GM12892 (cell line): ENCODE data around the gene OSBP2.

Source experiments
- POLR2A ChIP-seq: IDR thresholded peaks from 2 replicates; pipeline ENCODE4 v1.6.1; 2011; ENCODE audit warnings: low read depth, low read length, control low read depth
- POLR2AphosphoS5 ChIP-seq: IDR thresholded peaks from 2 replicates; pipeline ENCODE4 v1.6.1; 2011; ENCODE audit warnings: low read depth, low read length, control low read depth
- TAF1 ChIP-seq: IDR thresholded peaks from 2 replicates; pipeline ENCODE4 v1.6.1; 2011; ENCODE audit warnings: low read depth, mild to moderate bottlenecking, control low read depth, low read length, borderline replicate concordance

DNA sequence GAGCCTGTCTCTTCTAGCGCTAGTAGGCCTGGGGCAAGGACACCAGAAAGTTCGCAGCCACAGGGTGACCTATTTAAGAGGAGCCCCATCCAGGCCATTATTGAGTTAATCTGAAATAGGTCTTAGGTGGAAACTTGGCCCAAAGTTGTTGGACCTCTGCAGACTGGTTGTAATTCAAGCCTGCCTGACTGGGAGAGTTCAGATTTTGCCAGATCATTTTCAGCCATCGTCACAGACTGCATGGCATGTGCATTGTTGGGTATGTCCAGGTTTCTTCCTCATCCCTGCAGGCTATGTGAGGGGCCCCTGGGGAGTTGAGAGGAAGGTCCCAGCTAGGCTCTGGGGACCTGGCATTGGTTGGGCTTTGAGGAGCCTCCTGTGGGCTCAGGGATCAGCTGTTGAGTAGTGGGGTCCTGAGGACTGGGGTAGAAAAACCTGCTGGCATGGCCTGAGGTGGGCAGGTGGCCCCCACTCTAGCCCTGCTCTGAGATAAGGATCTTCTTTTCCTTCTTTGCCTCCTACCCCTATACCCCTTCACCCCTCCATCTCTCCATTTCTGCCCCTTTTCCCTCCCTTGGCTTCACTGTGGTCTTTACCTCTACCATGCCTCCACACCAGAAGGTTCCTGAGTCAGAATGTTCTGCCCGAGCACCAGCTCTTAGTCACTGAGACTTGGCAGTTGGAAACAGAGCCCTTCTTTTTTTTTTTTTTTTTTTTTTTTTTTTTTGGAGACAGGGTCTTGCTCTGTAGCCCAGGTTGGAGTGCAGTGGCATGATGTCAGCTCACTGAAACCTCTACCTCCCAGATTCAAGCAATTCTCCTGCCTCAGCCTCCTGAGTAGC lies 161.2 kb downstream of the OSBP2 start:
- TF ChIP-seq POLR2A (no peak), TAF1 (no peak), POLR2AphosphoS5 (no peak)
